ENCODE results near the gene NUP98. TPM values are rescaled to one million over a fixed set of nuclear protein-coding genes. Genes with fewer than 3 reads are reported as not detected.

NUP98 gene
- total and polyA plus RNA-seq, 2 of the 13 experiments (the other 11 are each of a cell fraction or from before 2014, with no cell fraction given) = 76.6 to 85.3 TPM

GRCh38 chr11:3795131-3796001 is 2.0 kb downstream of the NUP98 start:
- H3K27ac ChIP-seq (ENCODE audit: extremely low read length, insufficient read depth, low read length) = peak overlapping the region; percentile 88

More at GRCh38 chr11:3795131-3796001, 2.0 kb downstream of the NUP98 start:
- peak overlapping the region; percentile 97 for H3K9ac ChIP-seq (ENCODE audit: insufficient read depth, low read depth, low read length)
- DNase-seq (ENCODE audit: low spot score) (no peak), FAIRE-seq (no peak), ATAC-seq (no peak)
- in situ Hi-C loops (cut with HindIII; ENCODE audit: extremely low pct_ligation_motif_present, low pct_unique_long_range_greater_than_20kb) (no loop called here), intact Hi-C loops (cut with micrococcal nuclease; ENCODE audit: unreplicated experiment) (no loop called here)
- peaks cover 32% of the 10 kb centered on the region for H3K4me1 ChIP-seq (ENCODE audit: insufficient read depth, low read length)
- CTCF ChIA-PET (ENCODE audit: low intra/inter-chr PET ratio, low total read pairs) = no interaction called here
- H3K4me3 ChIP-seq (replicated peaks in 1 of 3; ENCODE audit: insufficient read depth in 1 of 3, low read depth in 2 of 3, low read length in 3 of 3) = peak overlapping the region; percentile 87 to 98 (median 96); a peak in 5 of 6 replicates
- peaks cover 63% of the 10 kb centered on the region for H3K79me2 ChIP-seq (ENCODE audit: insufficient read depth, low read length)
- peaks cover 23% of the 10 kb centered on the region for H4K20me1 ChIP-seq (ENCODE audit: insufficient read depth, low read length)
- POLR2A ChIA-PET = interaction anchor here (1.8 kb wide), 1 partner anchor 13 kb away, joined by 5 read pairs; the partner anchor contains the start of gene PGAP2
- H3K4me2 ChIP-seq (ENCODE audit: low read depth, low read length) = peak overlapping the region; percentile 85
- H3K9me3 ChIP-seq (ENCODE audit: low read length) = no peaks in the 10 kb centered on the region
- TF ChIP-seq ZNF121 (CRISPR knock-in tag; IDR thresholded peaks at IDR 0.05) = no peak
- TF ChIP-seq, protein P1, sequence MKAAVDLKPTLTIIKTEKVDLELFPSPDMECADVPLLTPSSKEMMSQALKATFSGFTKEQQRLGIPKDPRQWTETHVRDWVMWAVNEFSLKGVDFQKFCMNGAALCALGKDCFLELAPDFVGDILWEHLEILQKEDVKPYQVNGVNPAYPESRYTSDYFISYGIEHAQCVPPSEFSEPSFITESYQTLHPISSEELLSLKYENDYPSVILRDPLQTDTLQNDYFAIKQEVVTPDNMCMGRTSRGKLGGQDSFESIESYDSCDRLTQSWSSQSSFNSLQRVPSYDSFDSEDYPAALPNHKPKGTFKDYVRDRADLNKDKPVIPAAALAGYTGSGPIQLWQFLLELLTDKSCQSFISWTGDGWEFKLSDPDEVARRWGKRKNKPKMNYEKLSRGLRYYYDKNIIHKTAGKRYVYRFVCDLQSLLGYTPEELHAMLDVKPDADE (CRISPR knock-in tag; IDR thresholded peaks at IDR 0.05) = no peak
- TF ChIP-seq ZNF556 (CRISPR knock-in tag; IDR thresholded peaks at IDR 0.05; ENCODE audit: borderline replicate concordance) = no peak
- 0 out of 2 replicates have a peak, but pooled peaks have one; percentile 18 for TF ChIP-seq ZMYM3 (CRISPR knock-in tag; IDR thresholded peaks at IDR 0.05)
- TF ChIP-seq HOXD1 (CRISPR knock-in tag; IDR thresholded peaks at IDR 0.05) = no peak
- no peak for TF ChIP-seq ZNF496 (CRISPR knock-in tag; IDR thresholded peaks at IDR 0.05; ENCODE audit: insufficient replicate concordance)
- TF ChIP-seq SMC3 (IDR thresholded peaks at IDR 0.05; ENCODE audit: low read length) = no peak
- peak; percentile 78 for TF ChIP-seq ZKSCAN1 (IDR thresholded peaks at IDR 0.05; ENCODE audit: low read length)
- no peak for TF ChIP-seq SATB2 (CRISPR knock-in tag; IDR thresholded peaks at IDR 0.05)
- TF ChIP-seq, protein P2, sequence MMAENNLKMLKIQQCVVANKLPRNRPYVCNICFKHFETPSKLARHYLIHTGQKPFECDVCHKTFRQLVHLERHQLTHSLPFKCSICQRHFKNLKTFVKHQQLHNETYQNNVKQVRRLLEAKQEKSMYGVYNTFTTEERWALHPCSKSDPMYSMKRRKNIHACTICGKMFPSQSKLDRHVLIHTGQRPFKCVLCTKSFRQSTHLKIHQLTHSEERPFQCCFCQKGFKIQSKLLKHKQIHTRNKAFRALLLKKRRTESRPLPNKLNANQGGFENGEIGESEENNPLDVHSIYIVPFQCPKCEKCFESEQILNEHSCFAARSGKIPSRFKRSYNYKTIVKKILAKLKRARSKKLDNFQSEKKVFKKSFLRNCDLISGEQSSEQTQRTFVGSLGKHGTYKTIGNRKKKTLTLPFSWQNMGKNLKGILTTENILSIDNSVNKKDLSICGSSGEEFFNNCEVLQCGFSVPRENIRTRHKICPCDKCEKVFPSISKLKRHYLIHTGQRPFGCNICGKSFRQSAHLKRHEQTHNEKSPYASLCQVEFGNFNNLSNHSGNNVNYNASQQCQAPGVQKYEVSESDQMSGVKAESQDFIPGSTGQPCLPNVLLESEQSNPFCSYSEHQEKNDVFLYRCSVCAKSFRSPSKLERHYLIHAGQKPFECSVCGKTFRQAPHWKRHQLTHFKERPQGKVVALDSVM (CRISPR knock-in tag; IDR thresholded peaks at IDR 0.05) = peak; percentile 14; the same call in 1 of the 2 replicates
- TF ChIP-seq ZNF709 (CRISPR knock-in tag; IDR thresholded peaks at IDR 0.05) = no peak
- TF ChIP-seq ZMYM4 (CRISPR knock-in tag; IDR thresholded peaks at IDR 0.05) = no peak
- peak; percentile 89 for TF ChIP-seq ZNF460 (CRISPR knock-in tag; IDR thresholded peaks at IDR 0.05; ENCODE audit: borderline replicate concordance)
- no peak for TF ChIP-seq SP4 (CRISPR knock-in tag; IDR thresholded peaks at IDR 0.05)
- TF ChIP-seq ZBTB26 (CRISPR knock-in tag; IDR thresholded peaks at IDR 0.05; ENCODE audit: borderline replicate concordance) = no peak
- no peak for TF ChIP-seq RARG (CRISPR knock-in tag; IDR thresholded peaks at IDR 0.05; ENCODE audit: low read depth)
- no peak for TF ChIP-seq GATAD1 (CRISPR knock-in tag; IDR thresholded peaks at IDR 0.05)
- no peak for TF ChIP-seq PPARG (CRISPR knock-in tag; conservative IDR thresholded peaks at IDR 0.05)
- no TSS peak for BruUV-seq (replicated peaks)
- no peaks in the 10 kb centered on the region; a peak in 1 of 5 replicates for H3K27me3 ChIP-seq (ENCODE audit: control insufficient read depth in 1 of 2, insufficient read depth in 2 of 2, low read length in 2 of 2)
- H2AFZ ChIP-seq (ENCODE audit: low read length) = no peak overlapping the region
- peaks cover 3 to 19% of the 10 kb centered on the region in 2 experiments; a peak in 4 of 5 replicates for H3K36me3 ChIP-seq (replicated peaks in 1 of 2; ENCODE audit: control insufficient read depth in 1 of 2, insufficient read depth in 2 of 2, low read length in 2 of 2)
- 86% methylated on average over 8 of the region's 8 CpGs for WGBS (ENCODE audit: low lambda C conversion rate)
